GM12872 (cell line): Measurements from ENCODE around the gene TSSK1B.

Experiments
- TF ChIP-seq, protein P1 (sequence below): IDR thresholded peaks from 3 replicates; pipeline ENCODE4 v1.5.1; 2011; ENCODE audit warnings: low read depth, mild to moderate bottlenecking, low read length, moderate library complexity; ENCODE audit not compliant: insufficient read depth

TSSK1B gene, protein sequence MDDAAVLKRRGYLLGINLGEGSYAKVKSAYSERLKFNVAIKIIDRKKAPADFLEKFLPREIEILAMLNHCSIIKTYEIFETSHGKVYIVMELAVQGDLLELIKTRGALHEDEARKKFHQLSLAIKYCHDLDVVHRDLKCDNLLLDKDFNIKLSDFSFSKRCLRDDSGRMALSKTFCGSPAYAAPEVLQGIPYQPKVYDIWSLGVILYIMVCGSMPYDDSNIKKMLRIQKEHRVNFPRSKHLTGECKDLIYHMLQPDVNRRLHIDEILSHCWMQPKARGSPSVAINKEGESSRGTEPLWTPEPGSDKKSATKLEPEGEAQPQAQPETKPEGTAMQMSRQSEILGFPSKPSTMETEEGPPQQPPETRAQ

DNA sequence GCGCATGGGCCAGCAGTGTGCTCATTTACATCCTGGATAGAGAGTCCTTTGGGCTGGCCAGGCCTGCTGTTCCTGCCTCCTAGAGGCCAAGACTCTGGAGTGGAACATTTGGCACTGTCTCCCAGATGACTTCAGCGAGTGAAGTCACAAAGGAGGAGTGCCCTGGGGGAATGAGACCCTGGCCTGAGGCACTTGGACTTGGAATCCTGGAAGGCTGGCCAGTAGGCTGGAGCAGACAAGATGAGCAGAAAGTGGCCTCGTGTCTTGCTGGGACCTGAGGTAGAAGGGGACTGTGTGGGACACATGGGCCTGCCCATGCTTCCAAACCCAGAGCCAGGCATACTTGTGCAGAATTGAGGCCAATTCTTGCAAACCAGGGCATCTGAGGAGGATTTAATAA, at the start of gene TSSK1B:
TSS of gene TSSK1B (minus strand) at position 101 of the 400 bp plus-strand sequence. CDS start 150 bp downstream, outside the sequence.
- TF ChIP-seq, protein P1, sequence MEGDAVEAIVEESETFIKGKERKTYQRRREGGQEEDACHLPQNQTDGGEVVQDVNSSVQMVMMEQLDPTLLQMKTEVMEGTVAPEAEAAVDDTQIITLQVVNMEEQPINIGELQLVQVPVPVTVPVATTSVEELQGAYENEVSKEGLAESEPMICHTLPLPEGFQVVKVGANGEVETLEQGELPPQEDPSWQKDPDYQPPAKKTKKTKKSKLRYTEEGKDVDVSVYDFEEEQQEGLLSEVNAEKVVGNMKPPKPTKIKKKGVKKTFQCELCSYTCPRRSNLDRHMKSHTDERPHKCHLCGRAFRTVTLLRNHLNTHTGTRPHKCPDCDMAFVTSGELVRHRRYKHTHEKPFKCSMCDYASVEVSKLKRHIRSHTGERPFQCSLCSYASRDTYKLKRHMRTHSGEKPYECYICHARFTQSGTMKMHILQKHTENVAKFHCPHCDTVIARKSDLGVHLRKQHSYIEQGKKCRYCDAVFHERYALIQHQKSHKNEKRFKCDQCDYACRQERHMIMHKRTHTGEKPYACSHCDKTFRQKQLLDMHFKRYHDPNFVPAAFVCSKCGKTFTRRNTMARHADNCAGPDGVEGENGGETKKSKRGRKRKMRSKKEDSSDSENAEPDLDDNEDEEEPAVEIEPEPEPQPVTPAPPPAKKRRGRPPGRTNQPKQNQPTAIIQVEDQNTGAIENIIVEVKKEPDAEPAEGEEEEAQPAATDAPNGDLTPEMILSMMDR, result no peak

DNA sequence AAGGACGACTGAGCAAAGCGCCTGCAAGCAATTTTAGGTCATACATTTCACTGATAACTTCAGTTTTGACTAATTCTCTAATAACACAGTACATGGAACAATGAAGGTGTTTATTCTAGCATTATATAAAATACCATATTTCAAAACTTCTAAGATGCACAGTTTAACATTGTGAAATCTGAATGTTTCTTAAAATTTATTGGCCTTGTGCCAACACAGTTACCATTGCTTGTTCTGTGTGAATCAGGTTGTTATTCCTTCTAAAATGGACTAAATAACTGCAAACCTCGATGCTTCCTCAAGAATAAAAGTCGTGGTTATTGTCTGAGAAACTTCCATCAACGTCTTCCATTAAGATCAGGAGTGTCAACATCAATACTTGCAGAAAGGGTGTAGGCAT, 45.5 kb upstream of the TSSK1B start:
- TF ChIP-seq, protein P1, result no peak

- TF ChIP-seq, protein P1, result no peak
Measured at GRCh38 chr5:113478691-113479090, 43.9 kb upstream of the TSSK1B start.

DNA sequence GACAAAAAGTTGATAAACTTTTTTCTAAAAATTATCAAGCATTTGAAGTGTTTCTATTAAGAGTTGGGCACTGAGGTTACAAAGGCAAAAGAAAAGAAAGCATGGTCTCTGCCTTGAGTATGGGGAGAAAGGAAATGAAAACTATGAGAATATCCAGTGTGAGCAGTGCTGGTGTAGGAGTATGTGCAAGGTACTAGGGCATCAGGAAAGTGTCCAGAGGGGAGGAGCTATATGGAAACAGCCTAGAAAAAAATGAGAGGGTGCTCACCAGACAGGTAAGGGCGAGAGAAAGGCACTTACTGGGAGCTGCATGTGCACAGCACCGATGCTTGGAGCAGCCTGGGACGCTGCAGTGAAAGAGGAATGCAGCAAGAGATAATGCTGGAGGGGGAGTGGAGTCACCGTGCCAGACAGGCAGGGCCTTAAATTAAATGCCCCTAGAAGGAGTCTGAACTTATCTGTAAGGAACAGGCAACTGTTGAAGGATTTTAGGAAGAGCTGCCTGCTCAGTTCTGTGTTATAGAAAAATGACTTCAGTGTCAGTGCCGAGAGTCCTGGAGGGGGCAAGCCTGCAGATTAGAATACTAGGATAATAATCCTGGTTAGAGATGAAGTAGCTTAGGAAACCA, 39.4 kb upstream of the TSSK1B start:
- TF ChIP-seq, protein P1, result no peak

DNA sequence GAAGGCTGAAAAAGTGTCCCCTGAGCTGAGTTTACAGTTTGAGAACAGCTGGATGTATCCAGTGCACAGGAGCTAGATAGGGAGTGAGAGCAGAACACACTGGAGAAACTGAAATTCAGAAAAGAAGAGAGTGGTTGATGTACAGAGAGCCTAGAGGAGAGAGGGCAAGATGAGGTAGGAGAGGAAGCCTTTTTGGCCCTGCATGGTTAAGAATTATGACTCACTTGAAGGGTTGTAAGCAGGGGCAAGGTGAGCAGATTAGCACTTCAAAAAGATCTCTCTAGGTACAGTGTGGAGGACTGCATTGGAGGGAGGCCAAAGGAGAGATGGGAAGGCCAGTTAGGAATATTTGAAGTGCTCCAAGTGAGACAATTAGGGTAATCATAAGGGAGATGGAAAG, 28.2 kb upstream of the TSSK1B start:
- TF ChIP-seq, protein P1, result no peak

DNA sequence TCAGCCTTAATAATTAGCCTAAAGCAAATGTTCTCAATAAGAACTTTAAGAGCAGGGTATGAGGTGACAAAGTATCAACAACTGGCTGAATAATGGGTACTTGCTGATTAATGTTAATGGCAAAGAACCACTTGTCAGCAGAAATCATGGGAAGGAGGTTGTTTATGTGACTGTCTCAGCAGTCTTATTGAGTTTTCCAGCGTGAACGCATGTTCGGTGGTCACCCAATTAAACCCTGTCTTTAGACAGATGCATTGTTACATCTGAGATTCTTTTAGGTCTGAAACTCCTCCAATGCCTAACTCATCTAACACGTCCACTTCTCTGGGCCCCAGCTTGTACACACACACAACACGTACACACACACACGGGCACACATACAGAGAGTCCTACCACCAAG, 18.2 kb upstream of the TSSK1B start:
- TF ChIP-seq, protein P1, result no peak

DNA sequence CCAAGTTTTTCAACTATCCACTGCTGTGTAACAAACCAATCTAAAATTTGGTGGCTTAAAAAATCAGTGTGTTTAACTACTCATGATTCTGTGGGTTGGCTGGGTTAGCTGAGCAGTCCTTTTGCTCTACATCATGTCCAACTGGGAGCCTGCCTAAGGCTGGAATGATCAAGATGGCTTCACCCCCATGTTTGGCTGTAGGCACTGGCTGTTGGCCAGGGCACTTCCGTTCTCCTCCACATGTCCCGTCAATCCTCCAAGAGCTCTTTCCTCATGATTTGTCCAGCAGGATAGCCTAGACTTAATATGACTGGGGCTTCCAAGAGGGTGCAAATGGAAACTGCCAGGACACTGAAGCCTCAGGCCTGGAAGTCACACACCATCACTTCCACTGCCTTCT, 17.0 kb upstream of the TSSK1B start:
- TF ChIP-seq, protein P1, result no peak
